Liver (tissue), 9 donors: ENCODE measurements around the gene HMOX2. TPM values are rescaled to one million over a fixed set of nuclear protein-coding genes. Genes with fewer than 3 reads are reported as not detected.

Experiments used
- DNase-seq: peaks from one replicate; pipeline ENCODE4 v3.0.0-alpha.2; 2017; ENCODE audit warnings: low spot score
- H3K27ac ChIP-seq, 2 donors: one replicate each; pipeline ENCODE4 v1.7.0; 2013; ENCODE audit warnings: inconsistent platforms in 2 of 2, low read length in 2 of 2, control low read depth in 1 of 2, low read depth in 1 of 2, mild to moderate bottlenecking in 1 of 2
- H3K27me3 ChIP-seq, 4 donors: one replicate each; pipeline versions ENCODE4 v1.6.1 to v1.7.0; 2013; ENCODE audit warnings: low read length in 3 of 4, inconsistent platforms in 1 of 4, mild to moderate bottlenecking in 1 of 4, moderate library complexity in 1 of 4; ENCODE audit not compliant: control insufficient read depth in 4 of 4, insufficient read depth in 4 of 4
- H3K36me3 ChIP-seq, 4 donors: one replicate each; pipeline versions ENCODE4 v1.6.1 to v1.7.0; 2013; ENCODE audit warnings: low read length in 3 of 4, mild to moderate bottlenecking in 3 of 4, low read depth in 1 of 4, moderate library complexity in 1 of 4; ENCODE audit not compliant: control insufficient read depth in 4 of 4, insufficient read depth in 3 of 4
- H3K4me1 ChIP-seq, 4 donors: one replicate each; pipeline versions ENCODE4 v1.6.1 to v1.7.0; 2013; ENCODE audit warnings: low read length in 3 of 4, mild to moderate bottlenecking in 3 of 4, moderate library complexity in 1 of 4; ENCODE audit not compliant: control insufficient read depth in 4 of 4, insufficient read depth in 4 of 4
- H3K4me3 ChIP-seq, 3 donors: one replicate each; pipeline versions ENCODE4 v1.6.1 to v1.7.0; 2013; ENCODE audit warnings: low read length in 3 of 3, control low read depth in 1 of 3, low read depth in 1 of 3, mild to moderate bottlenecking in 1 of 3
- H3K9ac ChIP-seq, 2 donors: one replicate each; pipeline ENCODE4 v1.7.0; 2013; ENCODE audit warnings: low read length in 2 of 2, mild to moderate bottlenecking in 2 of 2, moderate library complexity in 2 of 2, control low read depth in 1 of 2, low read depth in 1 of 2
- H3K9me3 ChIP-seq, 4 donors: one replicate each; pipeline versions ENCODE4 v1.6.1 to v1.7.0; 2013; ENCODE audit warnings: low read length in 3 of 4; ENCODE audit not compliant: control insufficient read depth in 4 of 4
- EGR1 ChIP-seq, 2 donors: IDR thresholded peaks; 2 replicates each; pipeline ENCODE4 v1.6.1; 2016 to 2018; ENCODE audit warnings: antibody characterized with exemption in 2 of 2, low read depth in 2 of 2
- HNF4G ChIP-seq: IDR thresholded peaks from 2 replicates; pipeline ENCODE4 v1.6.1; 2016; ENCODE audit warnings: antibody characterized with exemption
- NR2F2 ChIP-seq: IDR thresholded peaks from 2 replicates; pipeline ENCODE4 v1.6.1; 2016; ENCODE audit warnings: antibody characterized with exemption
- RAD21 ChIP-seq, 2 donors: IDR thresholded peaks; 2 replicates each; pipeline ENCODE4 v1.6.1; 2016; ENCODE audit warnings: antibody characterized with exemption in 2 of 2, mild to moderate bottlenecking in 2 of 2
- RXRA ChIP-seq, 2 donors: IDR thresholded peaks; 2 replicates each; pipeline ENCODE4 v1.6.1; 2017 to 2018; ENCODE audit warnings: antibody characterized with exemption in 2 of 2, mild to moderate bottlenecking in 1 of 2
- SP1 ChIP-seq: IDR thresholded peaks from 2 replicates; pipeline ENCODE4 v1.6.1; 2018; ENCODE audit warnings: antibody characterized with exemption, mild to moderate bottlenecking
- YY1 ChIP-seq: IDR thresholded peaks from 2 replicates; pipeline ENCODE4 v1.6.1; 2016; ENCODE audit warnings: antibody characterized with exemption, mild to moderate bottlenecking
- WGBS: extraction: QIAGEN DNeasy Blood & Tissue Kit; methylation state at CpG from one replicate; pipeline ENCODE4 v1.1.7; 2013; 5-methylcytosine and 5-hydroxymethylcytosine counted together
- polyA plus RNA-seq, 2 donors: library from polyadenylated mRNA; stranded (reverse) in 1 of 2; unstranded in 1 of 2; fragments of 200-250 nt in 1 of 2; fragments of >200 nt in 1 of 2; fragmentation: Nextera tagmentation in 1 of 2; extraction: Ambion mirVana in 1 of 2; gene quantifications; one replicate each; pipeline versions ENCODE4 v1.2.1 to v1.2.3, GENCODE V29; 2013 to 2015
- total RNA-seq, 2 donors: library from RNA; depleted of rRNA; stranded (reverse); fragments of >200 nt; gene quantifications; one replicate each; pipeline ENCODE4 v1.2.3, GENCODE V29; 2014
- TF ChIP-seq, protein P1 (sequence below): IDR thresholded peaks from 2 replicates; pipeline ENCODE4 v1.6.1; 2016; ENCODE audit warnings: antibody characterized with exemption, mild to moderate bottlenecking
- TF ChIP-seq, protein P2 (sequence below): IDR thresholded peaks from 2 replicates; pipeline ENCODE4 v1.6.1; 2016; ENCODE audit warnings: antibody characterized with exemption
- TF ChIP-seq, protein P3 (sequence below): fragments of 150-350 bp; IDR thresholded peaks from 2 replicates; pipeline ENCODE4 v1.5.1; 2017; ENCODE audit warnings: improper control_type of control experiment, low read depth, low read length; ENCODE audit not compliant: missing input control
- TF ChIP-seq, protein P4 (sequence below): IDR thresholded peaks from 2 replicates; pipeline ENCODE4 v1.6.1; 2016; ENCODE audit warnings: antibody characterized with exemption
- donor health status: healthy.
- donor health status: healthy.
- donor health status: healthy.
- donor health status: healthy.
- donor health status: healthy.

Gene HMOX2
- total and polyA plus RNA-seq, 4 donors, result 11.4 to 81.5 (median 61.5) TPM

- H3K27ac ChIP-seq, result no peak overlapping the region
- H3K27me3 ChIP-seq, result no peaks in the 10 kb centered on the region
- H3K9ac ChIP-seq, result no peak overlapping the region
- TF ChIP-seq, protein P1, sequence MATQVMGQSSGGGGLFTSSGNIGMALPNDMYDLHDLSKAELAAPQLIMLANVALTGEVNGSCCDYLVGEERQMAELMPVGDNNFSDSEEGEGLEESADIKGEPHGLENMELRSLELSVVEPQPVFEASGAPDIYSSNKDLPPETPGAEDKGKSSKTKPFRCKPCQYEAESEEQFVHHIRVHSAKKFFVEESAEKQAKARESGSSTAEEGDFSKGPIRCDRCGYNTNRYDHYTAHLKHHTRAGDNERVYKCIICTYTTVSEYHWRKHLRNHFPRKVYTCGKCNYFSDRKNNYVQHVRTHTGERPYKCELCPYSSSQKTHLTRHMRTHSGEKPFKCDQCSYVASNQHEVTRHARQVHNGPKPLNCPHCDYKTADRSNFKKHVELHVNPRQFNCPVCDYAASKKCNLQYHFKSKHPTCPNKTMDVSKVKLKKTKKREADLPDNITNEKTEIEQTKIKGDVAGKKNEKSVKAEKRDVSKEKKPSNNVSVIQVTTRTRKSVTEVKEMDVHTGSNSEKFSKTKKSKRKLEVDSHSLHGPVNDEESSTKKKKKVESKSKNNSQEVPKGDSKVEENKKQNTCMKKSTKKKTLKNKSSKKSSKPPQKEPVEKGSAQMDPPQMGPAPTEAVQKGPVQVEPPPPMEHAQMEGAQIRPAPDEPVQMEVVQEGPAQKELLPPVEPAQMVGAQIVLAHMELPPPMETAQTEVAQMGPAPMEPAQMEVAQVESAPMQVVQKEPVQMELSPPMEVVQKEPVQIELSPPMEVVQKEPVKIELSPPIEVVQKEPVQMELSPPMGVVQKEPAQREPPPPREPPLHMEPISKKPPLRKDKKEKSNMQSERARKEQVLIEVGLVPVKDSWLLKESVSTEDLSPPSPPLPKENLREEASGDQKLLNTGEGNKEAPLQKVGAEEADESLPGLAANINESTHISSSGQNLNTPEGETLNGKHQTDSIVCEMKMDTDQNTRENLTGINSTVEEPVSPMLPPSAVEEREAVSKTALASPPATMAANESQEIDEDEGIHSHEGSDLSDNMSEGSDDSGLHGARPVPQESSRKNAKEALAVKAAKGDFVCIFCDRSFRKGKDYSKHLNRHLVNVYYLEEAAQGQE, result no peak
- peak; percentile 90 to 94 for TF ChIP-seq RAD21 (IDR thresholded peaks at IDR 0.05)
- TF ChIP-seq, protein P2, sequence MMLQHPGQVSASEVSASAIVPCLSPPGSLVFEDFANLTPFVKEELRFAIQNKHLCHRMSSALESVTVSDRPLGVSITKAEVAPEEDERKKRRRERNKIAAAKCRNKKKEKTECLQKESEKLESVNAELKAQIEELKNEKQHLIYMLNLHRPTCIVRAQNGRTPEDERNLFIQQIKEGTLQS, result no peak
- TF ChIP-seq, protein P3, sequence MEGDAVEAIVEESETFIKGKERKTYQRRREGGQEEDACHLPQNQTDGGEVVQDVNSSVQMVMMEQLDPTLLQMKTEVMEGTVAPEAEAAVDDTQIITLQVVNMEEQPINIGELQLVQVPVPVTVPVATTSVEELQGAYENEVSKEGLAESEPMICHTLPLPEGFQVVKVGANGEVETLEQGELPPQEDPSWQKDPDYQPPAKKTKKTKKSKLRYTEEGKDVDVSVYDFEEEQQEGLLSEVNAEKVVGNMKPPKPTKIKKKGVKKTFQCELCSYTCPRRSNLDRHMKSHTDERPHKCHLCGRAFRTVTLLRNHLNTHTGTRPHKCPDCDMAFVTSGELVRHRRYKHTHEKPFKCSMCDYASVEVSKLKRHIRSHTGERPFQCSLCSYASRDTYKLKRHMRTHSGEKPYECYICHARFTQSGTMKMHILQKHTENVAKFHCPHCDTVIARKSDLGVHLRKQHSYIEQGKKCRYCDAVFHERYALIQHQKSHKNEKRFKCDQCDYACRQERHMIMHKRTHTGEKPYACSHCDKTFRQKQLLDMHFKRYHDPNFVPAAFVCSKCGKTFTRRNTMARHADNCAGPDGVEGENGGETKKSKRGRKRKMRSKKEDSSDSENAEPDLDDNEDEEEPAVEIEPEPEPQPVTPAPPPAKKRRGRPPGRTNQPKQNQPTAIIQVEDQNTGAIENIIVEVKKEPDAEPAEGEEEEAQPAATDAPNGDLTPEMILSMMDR, result peak; percentile 80
- peaks cover 17 to 34% (median 29%) of the 10 kb centered on the region in 4 donors for H3K36me3 ChIP-seq
- DNase-seq, result peak; percentile 52
- H3K4me1 ChIP-seq, result peaks cover 0 to 7% (median 2%) of the 10 kb centered on the region in 4 donors
- 5% methylated on average over 3 of the region's 3 CpGs for WGBS
- no peak overlapping the region for H3K4me3 ChIP-seq
- H3K9me3 ChIP-seq, result no peaks in the 10 kb centered on the region
These were observed 30.3 kb downstream of the HMOX2 start for GRCh38 chr16:4506450-4506849.

DNA sequence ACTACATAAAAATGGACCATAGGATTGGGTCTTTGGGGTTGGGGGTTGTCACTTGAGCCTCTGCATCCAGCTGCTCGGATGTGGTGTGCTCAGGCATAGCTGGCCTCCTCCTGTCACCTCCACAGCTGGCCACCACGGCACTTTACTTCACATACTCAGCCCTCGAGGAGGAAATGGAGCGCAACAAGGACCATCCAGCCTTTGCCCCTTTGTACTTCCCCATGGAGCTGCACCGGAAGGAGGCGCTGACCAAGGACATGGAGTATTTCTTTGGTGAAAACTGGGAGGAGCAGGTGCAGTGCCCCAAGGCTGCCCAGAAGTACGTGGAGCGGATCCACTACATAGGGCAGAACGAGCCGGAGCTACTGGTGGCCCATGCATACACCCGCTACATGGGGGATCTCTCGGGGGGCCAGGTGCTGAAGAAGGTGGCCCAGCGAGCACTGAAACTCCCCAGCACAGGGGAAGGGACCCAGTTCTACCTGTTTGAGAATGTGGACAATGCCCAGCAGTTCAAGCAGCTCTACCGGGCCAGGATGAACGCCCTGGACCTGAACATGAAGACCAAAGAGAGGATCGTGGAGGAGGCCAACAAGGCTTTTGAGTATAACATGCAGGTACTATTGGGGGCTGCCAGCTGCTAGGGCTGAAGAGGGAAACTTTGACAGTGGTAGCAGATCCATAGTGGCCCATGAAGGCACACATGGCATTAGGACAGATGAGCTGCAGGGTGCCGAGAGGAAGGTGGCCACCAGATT, 31.6 kb downstream of the HMOX2 start:
- DNase-seq, result no peak
- Histone ChIP-seq H3K27me3 (no peaks in the 10 kb centered on the region), H3K27ac (no peak overlapping the region), H3K36me3 (peaks cover 20 to 47% (median 29%) of the 10 kb centered on the region in 4 donors), H3K4me3 (no peak overlapping the region), H3K9me3 (no peaks in the 10 kb centered on the region), H3K9ac (no peak overlapping the region), H3K4me1 (peaks cover 0 to 5% (median 1%) of the 10 kb centered on the region in 4 donors)
- WGBS, result 92% methylated on average over 17 of the region's 17 CpGs
- TF ChIP-seq, protein P2, result no peak
- TF ChIP-seq, protein P4, sequence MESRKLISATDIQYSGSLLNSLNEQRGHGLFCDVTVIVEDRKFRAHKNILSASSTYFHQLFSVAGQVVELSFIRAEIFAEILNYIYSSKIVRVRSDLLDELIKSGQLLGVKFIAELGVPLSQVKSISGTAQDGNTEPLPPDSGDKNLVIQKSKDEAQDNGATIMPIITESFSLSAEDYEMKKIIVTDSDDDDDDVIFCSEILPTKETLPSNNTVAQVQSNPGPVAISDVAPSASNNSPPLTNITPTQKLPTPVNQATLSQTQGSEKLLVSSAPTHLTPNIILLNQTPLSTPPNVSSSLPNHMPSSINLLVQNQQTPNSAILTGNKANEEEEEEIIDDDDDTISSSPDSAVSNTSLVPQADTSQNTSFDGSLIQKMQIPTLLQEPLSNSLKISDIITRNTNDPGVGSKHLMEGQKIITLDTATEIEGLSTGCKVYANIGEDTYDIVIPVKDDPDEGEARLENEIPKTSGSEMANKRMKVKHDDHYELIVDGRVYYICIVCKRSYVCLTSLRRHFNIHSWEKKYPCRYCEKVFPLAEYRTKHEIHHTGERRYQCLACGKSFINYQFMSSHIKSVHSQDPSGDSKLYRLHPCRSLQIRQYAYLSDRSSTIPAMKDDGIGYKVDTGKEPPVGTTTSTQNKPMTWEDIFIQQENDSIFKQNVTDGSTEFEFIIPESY, result no peak
- TF ChIP-seq YY1 (no peak), EGR1 (IDR thresholded peaks at IDR 0.05; ENCODE audit: low read depth in 2 of 2) (no peak), RAD21 (IDR thresholded peaks at IDR 0.05) (no peak), RXRA (IDR thresholded peaks at IDR 0.05) (no peak), SP1 (no peak), HNF4G (no peak), NR2F2 (no peak)
